Loucy (cell line): ENCODE results near the gene RCAN2.

Experiments
- H2AFZ ChIP-seq: fragments of 200-600 bp; sonication (generic); 2 replicates; pipeline ENCODE4 v1.6.0; 2016; ENCODE audit warnings: antibody characterized with exemption, mild to moderate bottlenecking, low read length, moderate library complexity
- H3F3A ChIP-seq: fragments of 200-600 bp; 2 replicates; pipeline ENCODE4 v1.6.0; 2016; ENCODE audit warnings: antibody characterized with exemption, low read depth, mild to moderate bottlenecking
- H3K27me3 ChIP-seq: fragments of 200-600 bp; sonication (generic); 2 replicates; pipeline ENCODE4 v1.6.1; 2014; ENCODE audit warnings: low read length, mild to moderate bottlenecking; ENCODE audit not compliant: insufficient read depth, poor library complexity, severe bottlenecking
- H3K36me3 ChIP-seq: fragments of 200-600 bp; sonication (generic); 2 replicates; pipeline ENCODE4 v1.6.1; 2016; ENCODE audit warnings: low read length; ENCODE audit not compliant: insufficient read depth
- H3K4me1 ChIP-seq: fragments of 200-600 bp; sonication (generic); 2 replicates; pipeline ENCODE4 v1.5.1; 2014; ENCODE audit warnings: low read length, mild to moderate bottlenecking; ENCODE audit not compliant: insufficient read depth, poor library complexity, severe bottlenecking
- H3K4me2 ChIP-seq: fragments of 200-600 bp; sonication (generic); 2 replicates; pipeline ENCODE4 v1.6.0; 2014; ENCODE audit warnings: antibody characterized with exemption, low read length, low read depth, mild to moderate bottlenecking; ENCODE audit not compliant: poor library complexity, severe bottlenecking
- H3K4me3 ChIP-seq: fragments of 200-600 bp; sonication (generic); 2 replicates; pipeline ENCODE4 v1.5.1; 2014; ENCODE audit warnings: low read length, mild to moderate bottlenecking, mixed read lengths; ENCODE audit not compliant: poor library complexity, severe bottlenecking
- H3K79me2 ChIP-seq: fragments of 200-600 bp; sonication (generic); 2 replicates; pipeline ENCODE4 v1.6.1; 2014; ENCODE audit warnings: low read length; ENCODE audit not compliant: insufficient read depth
- H3K9ac ChIP-seq: fragments of 200-600 bp; sonication (generic); 2 replicates; pipeline ENCODE4 v1.6.0; 2014; ENCODE audit warnings: mild to moderate bottlenecking, low read depth, low read length, moderate library complexity; ENCODE audit not compliant: poor library complexity, severe bottlenecking
- H3K9me2 ChIP-seq: fragments of 200-600 bp; sonication (generic); replicated peaks from 2 replicates; pipeline ENCODE4 v1.6.1; 2016; ENCODE audit warnings: low read depth, low read length, mixed read lengths
- H3K9me3 ChIP-seq: fragments of 200-600 bp; sonication (generic); 2 replicates; pipeline ENCODE4 v1.6.1; 2014; ENCODE audit warnings: mild to moderate bottlenecking, antibody characterized with exemption, low read length, low read depth; ENCODE audit not compliant: insufficient read depth
- H4K20me1 ChIP-seq: fragments of 200-600 bp; sonication (generic); 2 replicates; pipeline ENCODE4 v1.6.0; 2014; ENCODE audit warnings: antibody characterized with exemption, low read length, mild to moderate bottlenecking; ENCODE audit not compliant: insufficient read depth, poor library complexity, severe bottlenecking
- CTCF ChIP-seq: fragments of 200-600 bp; sonication (generic); conservative IDR thresholded peaks from 2 replicates; pipeline ENCODE4 v1.5.1; 2014; ENCODE audit warnings: mild to moderate bottlenecking, antibody characterized with exemption, low read length
- EZH2phosphoT487 ChIP-seq: fragments of 200-600 bp; IDR thresholded peaks from 2 replicates; pipeline ENCODE4 v1.6.1; 2018; ENCODE audit warnings: antibody characterized with exemption, mild to moderate bottlenecking, moderate library complexity, borderline replicate concordance

RCAN2 gene

DNA sequence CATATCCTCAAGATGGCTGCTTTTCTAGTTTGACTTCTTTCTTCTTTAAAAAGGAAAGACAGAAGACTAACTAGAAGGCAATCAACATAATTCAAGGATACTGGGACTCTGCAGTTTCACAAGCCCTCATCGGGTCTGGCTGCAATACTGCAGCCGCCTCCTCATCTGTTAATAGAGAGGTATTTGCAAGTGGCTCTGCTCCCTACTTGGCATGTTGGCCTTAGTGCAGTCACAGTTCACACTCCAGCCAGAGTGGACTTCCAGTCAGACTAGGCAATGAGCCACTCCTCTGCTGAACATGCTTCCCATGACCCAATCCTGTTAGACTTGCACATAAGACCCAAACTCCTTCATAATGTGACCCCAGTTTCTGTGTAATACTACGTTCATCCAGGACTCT lies 178.6 kb downstream of the RCAN2 start:
- TF ChIP-seq EZH2phosphoT487 (no peak), CTCF (no peak)
- no peak overlapping the region for H3K4me3 ChIP-seq

GRCh38 chr6:46310196-46310595 lies 181.1 kb downstream of the RCAN2 start:
- Histone ChIP-seq H3K4me3 (no peak overlapping the region), H4K20me1 (no peaks in the 10 kb centered on the region), H3K9ac (no peak overlapping the region), H3K9me3 (no peaks in the 10 kb centered on the region), H3K36me3 (no peaks in the 10 kb centered on the region), H3K9me2 (no peaks in the 10 kb centered on the region), H3K79me2 (no peaks in the 10 kb centered on the region), H3K27me3 (no peaks in the 10 kb centered on the region), H3K4me2 (no peak overlapping the region), H2AFZ (no peak overlapping the region), H3F3A (no peaks in the 10 kb centered on the region), H3K4me1 (no peaks in the 10 kb centered on the region)
- TF ChIP-seq EZH2phosphoT487 (no peak), CTCF (no peak)

More for the DNA sequence above, 178.6 kb downstream of the RCAN2 start:
- H3K27me3 ChIP-seq: no peaks in the 10 kb centered on the region
- no peaks in the 10 kb centered on the region for H4K20me1 ChIP-seq
- no peak overlapping the region for H3K9ac ChIP-seq
- no peaks in the 10 kb centered on the region for H3K9me2 ChIP-seq
- no peak overlapping the region for H2AFZ ChIP-seq
- no peaks in the 10 kb centered on the region for H3F3A ChIP-seq
- no peaks in the 10 kb centered on the region for H3K79me2 ChIP-seq
- no peak overlapping the region for H3K4me2 ChIP-seq
- H3K9me3 ChIP-seq: no peaks in the 10 kb centered on the region
- no peaks in the 10 kb centered on the region for H3K4me1 ChIP-seq
- no peaks in the 10 kb centered on the region for H3K36me3 ChIP-seq

- H3K4me1 ChIP-seq: no peaks in the 10 kb centered on the region
- no peaks in the 10 kb centered on the region for H3K36me3 ChIP-seq
- no peak overlapping the region for H3K4me3 ChIP-seq
- no peaks in the 10 kb centered on the region for H3K79me2 ChIP-seq
- no peaks in the 10 kb centered on the region for H3F3A ChIP-seq
- no peaks in the 10 kb centered on the region for H3K9me2 ChIP-seq
- H3K4me2 ChIP-seq: no peak overlapping the region
- no peak overlapping the region for H3K9ac ChIP-seq
- TF ChIP-seq CTCF: no peak
- TF ChIP-seq EZH2phosphoT487: no peak
- H2AFZ ChIP-seq: no peak overlapping the region
- H4K20me1 ChIP-seq: no peaks in the 10 kb centered on the region
- peaks cover 3% of the 10 kb centered on the region for H3K27me3 ChIP-seq
- H3K9me3 ChIP-seq: no peaks in the 10 kb centered on the region
These were observed 184.8 kb downstream of the RCAN2 start for GRCh38 chr6:46306431-46306830.
